Ovary (tissue), 3 donors: Measurements from ENCODE around the gene BIN1.

Source experiments
- CTCF ChIP-seq, 3 donors: fragments of 450-650 bp in 2 of 3; fragments of 200-600 bp in 1 of 3; IDR thresholded peaks; one replicate each; pipeline versions ENCODE4 v1.5.1 to v1.8.0; 2016 to 2022; ENCODE audit warnings: antibody characterized with exemption in 3 of 3, mild to moderate bottlenecking in 1 of 3
- POLR2A ChIP-seq: fragments of 450-650 bp; IDR thresholded peaks from one replicate; pipeline ENCODE4 v1.6.1; 2017; ENCODE audit warnings: antibody characterized with exemption, mild to moderate bottlenecking, moderate library complexity
- donor health status: DM: no; HTN: no; CAD: no.

GRCh38 chr2:127089478-127090235 lies 17.3 kb downstream of the BIN1 start:
- TF ChIP-seq CTCF (IDR thresholded peaks at IDR 0.05), result no peak
- no peak for TF ChIP-seq POLR2A
